Thoracic aorta (tissue), 2 donors: ENCODE results near the gene ZNF154. TPM values are rescaled to one million over a fixed set of nuclear protein-coding genes. Genes with fewer than 3 reads are reported as not detected.
"Not testable (repeated sequence)": the region's sequence is repeated elsewhere in the genome, so short reads cannot be mapped to it uniquely, and the experiment has no call there.

ENCODE experiments used
- ATAC-seq: fragments of 150-250 bp; one replicate; pipeline ENCODE4 v1.8.0; 2017; ENCODE audit warnings: low read depth; ENCODE audit not compliant: insufficient number of reproducible peaks, low FRiP score
- DNase-seq: peaks from one replicate; pipeline ENCODE4 v3.0.0-alpha.2; 2020; ENCODE audit warnings: low spot score
- H3K27ac ChIP-seq, 2 donors: fragments of 200-600 bp; sonication (generic); 1 replicate in 1 of 2; 2 replicates in 1 of 2; pipeline ENCODE4 v1.5.1; 2016; ENCODE audit warnings: mild to moderate bottlenecking in 2 of 2, moderate library complexity in 2 of 2
- H3K27me3 ChIP-seq: fragments of 200-600 bp; sonication (generic); replicated peaks from 2 replicates; pipeline ENCODE4 v1.6.0; 2016; ENCODE audit warnings: mild to moderate bottlenecking; ENCODE audit not compliant: insufficient read depth
- H3K36me3 ChIP-seq: fragments of 200-600 bp; sonication (generic); one replicate; pipeline ENCODE4 v1.5.1; 2016
- H3K4me1 ChIP-seq, 2 donors: fragments of 200-600 bp; sonication (generic); 1 replicate in 1 of 2; 2 replicates in 1 of 2; pipeline versions ENCODE4 v1.5.1 to v1.6.0; 2016; ENCODE audit warnings: low read depth in 2 of 2, mild to moderate bottlenecking in 1 of 2; ENCODE audit not compliant: control insufficient read depth in 1 of 2
- H3K4me3 ChIP-seq: fragments of 200-600 bp; sonication (generic); 2 replicates; pipeline ENCODE4 v1.5.1; 2016; ENCODE audit warnings: mild to moderate bottlenecking
- H3K9me3 ChIP-seq: fragments of 200-600 bp; sonication (generic); 2 replicates; pipeline ENCODE4 v1.5.1; 2016
- total RNA-seq, 2 donors: library from RNA; depleted of rRNA; stranded (reverse); fragments of >200 nt; gene quantifications; one replicate each; pipeline versions ENCODE4 v1.1.0 to v1.2.3, GENCODE V29; 2016
- TF ChIP-seq, protein P1 (sequence below): fragments of 200-600 bp; sonication (generic); IDR thresholded peaks from one replicate; pipeline ENCODE4 v1.5.1; 2019; ENCODE audit warnings: antibody characterized with exemption

Gene ZNF154
- total RNA-seq, 2 donors from 2014 or later, result 3.0 to 3.2 TPM

DNA sequence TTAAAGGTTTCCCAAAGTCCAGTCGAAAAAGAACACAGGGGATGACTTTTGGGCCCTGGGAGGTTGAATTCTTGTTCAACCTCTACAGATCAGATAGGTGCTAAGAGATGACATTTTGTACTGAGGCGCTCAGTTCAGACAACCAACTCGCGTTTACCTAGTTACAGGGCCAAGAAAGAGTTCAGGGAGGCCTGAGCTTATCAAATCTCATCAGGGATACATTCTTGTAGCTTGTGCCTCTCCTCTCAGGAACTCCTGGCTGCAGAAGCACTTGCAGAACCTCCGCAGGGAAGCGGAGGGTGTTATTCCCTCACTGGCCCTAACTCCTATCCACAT, 38.4 kb upstream of the ZNF154 start:
- peaks cover 30% of the 10 kb centered on the region for H3K36me3 ChIP-seq
- H3K4me1 ChIP-seq, result peaks cover 7 to 14% of the 10 kb centered on the region in 2 donors
- ATAC-seq, result no peak
- H3K9me3 ChIP-seq, result peaks cover 36% of the 10 kb centered on the region
- TF ChIP-seq, protein P1, sequence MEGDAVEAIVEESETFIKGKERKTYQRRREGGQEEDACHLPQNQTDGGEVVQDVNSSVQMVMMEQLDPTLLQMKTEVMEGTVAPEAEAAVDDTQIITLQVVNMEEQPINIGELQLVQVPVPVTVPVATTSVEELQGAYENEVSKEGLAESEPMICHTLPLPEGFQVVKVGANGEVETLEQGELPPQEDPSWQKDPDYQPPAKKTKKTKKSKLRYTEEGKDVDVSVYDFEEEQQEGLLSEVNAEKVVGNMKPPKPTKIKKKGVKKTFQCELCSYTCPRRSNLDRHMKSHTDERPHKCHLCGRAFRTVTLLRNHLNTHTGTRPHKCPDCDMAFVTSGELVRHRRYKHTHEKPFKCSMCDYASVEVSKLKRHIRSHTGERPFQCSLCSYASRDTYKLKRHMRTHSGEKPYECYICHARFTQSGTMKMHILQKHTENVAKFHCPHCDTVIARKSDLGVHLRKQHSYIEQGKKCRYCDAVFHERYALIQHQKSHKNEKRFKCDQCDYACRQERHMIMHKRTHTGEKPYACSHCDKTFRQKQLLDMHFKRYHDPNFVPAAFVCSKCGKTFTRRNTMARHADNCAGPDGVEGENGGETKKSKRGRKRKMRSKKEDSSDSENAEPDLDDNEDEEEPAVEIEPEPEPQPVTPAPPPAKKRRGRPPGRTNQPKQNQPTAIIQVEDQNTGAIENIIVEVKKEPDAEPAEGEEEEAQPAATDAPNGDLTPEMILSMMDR, result no peak
- no peak for DNase-seq
- no peaks in the 10 kb centered on the region for H3K27me3 ChIP-seq
- peak overlapping the region; percentile 88 for H3K4me3 ChIP-seq
- H3K27ac ChIP-seq, result no peak overlapping the region

DNA sequence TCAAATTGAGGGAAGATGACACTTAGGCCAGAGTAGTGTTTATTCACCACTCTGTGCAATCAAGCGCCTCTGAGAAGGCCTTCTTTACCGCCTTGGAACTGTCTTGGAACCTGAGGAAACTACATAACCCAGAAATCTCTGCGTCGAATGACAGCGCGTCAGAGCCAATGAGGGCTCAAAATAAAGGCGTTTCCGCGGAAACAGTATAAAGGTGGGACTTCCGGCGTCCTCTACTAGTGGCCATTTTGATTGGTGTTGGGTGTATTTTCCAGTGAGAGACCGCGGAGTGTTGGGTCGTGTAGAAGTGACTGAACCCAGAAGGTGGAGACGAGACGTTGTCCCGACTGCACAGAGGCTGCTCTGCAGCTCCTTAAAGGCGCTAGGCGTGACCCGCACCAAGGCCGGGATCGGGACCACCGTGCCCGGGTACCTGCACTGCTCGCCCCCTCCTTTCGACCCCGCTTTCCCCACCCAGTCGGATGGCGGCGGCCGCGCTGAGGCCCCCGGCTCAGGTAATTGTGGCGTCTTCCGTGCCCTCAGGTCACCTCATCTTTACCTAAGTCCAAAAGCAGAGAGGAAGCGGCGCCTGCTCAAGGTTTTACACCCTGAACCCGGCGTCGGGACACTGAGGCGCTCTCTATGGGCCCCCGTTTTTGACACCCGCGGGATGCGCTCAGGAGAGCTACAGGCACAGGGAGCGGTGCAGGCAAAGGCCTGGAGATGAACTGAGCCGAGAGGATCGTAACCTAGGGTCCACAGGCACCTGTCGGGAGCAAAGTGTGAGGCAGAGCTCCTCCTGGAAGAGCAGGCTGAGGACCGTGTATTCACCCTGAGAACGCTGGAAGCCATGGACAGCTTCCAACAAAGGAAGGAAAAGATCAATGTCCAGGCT, 37.8 kb upstream of the ZNF154 start, which contains the start of gene ZNF776:
ZNF776 (plus strand) TSS at position 236 of the 892 bp plus-strand sequence; CDS start at position 480, 244 bp downstream.
- Histone ChIP-seq H3K27me3 (no peaks in the 10 kb centered on the region), H3K36me3 (peaks cover 25% of the 10 kb centered on the region), H3K27ac (peak within 1 kb of the TSS; percentile 33 to 56), H3K4me1 (peaks cover 7 to 14% of the 10 kb centered on the region in 2 donors), H3K9me3 (peaks cover 30% of the 10 kb centered on the region), H3K4me3 (peak within 1 kb of the TSS; percentile 88)
- TF ChIP-seq, protein P1, result no peak
- ATAC-seq (peak; percentile 89), DNase-seq (peak; percentile 54)

DNA sequence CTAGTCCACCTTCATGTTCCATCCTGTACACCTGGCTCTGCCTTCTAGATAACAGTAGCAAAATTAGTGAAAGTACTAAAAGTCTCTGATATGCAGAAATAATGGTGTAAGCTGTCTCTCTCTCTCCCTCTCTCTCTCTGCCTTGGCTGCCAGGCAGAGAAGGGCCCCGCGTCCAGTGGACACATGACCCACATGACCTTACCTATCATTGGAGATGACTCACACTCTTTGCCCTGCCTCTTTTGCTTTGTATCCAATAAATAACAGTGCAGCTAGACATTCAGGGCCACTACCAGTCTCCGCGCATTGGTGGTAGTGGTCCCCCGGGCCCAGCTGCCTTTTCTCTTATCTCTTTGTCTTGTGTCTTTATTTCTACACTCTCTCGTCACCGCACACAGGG, 29.8 kb upstream of the ZNF154 start:
- H3K4me1 ChIP-seq, H3K27me3 ChIP-seq, ATAC-seq, DNase-seq, H3K27ac ChIP-seq, H3K36me3 ChIP-seq, H3K9me3 ChIP-seq: not testable (repeated sequence)
- peak overlapping the region; percentile 31 for H3K4me3 ChIP-seq

DNA sequence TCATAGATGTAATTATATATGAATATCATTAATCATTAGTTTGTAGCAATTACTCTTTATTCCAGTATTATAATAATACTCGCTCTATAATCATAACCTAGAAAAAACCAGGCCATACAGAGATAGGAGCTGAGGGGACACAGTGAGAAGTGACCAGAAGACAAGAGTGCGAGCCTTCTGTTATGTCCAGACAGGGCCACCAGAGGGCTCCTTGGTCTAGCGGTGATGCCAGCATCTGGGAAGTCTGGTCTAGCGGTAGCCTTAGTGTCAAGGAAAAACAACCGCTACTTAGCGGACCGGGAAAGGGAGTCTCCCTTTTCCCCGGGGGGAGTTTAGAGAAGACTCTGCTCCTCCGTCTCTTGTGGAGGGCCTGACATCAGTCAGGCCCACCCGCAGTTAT, 29.3 kb upstream of the ZNF154 start:
- TF ChIP-seq, protein P1, result peak; percentile 26
- peak overlapping the region; percentile 31 for H3K4me3 ChIP-seq
- H3K9me3 ChIP-seq, H3K36me3 ChIP-seq, H3K27ac ChIP-seq, H3K4me1 ChIP-seq, ATAC-seq, DNase-seq, H3K27me3 ChIP-seq: not testable (repeated sequence)

DNA sequence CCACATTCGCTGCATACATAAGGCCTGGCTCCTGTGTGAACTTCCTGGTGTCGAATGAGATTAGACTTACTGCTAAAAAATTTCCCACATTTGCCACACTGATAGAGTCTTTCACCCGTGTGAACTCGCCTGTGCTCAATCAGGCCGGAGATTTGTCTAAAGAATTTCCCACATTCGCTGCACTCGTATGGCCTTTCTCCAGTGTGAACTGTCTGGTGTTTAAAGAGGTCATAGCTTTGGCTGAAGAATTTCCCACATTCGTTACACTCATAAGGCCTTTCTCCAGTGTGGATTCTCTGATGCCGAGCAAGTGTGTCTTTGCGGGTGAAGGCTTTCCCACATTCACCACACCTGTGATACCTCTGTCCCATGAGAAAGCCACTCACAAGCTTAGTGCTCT, 11.9 kb upstream of the ZNF154 start:
- TF ChIP-seq, protein P1, result no peak
- no peak for ATAC-seq
- DNase-seq, result no peak
- no peaks in the 10 kb centered on the region for H3K4me1 ChIP-seq
- H3K9me3 ChIP-seq, result peaks cover 68% of the 10 kb centered on the region
- no peaks in the 10 kb centered on the region for H3K27me3 ChIP-seq
- H3K27ac ChIP-seq, result no peak overlapping the region
- peaks cover 14% of the 10 kb centered on the region for H3K36me3 ChIP-seq
- H3K4me3 ChIP-seq, result no peak overlapping the region
